ENCODE data around the gene MYRFL.

GRCh38 chr12:69998922-69999321 lies 173.9 kb downstream of the MYRFL start:
- TF ChIP-seq, protein P1, sequence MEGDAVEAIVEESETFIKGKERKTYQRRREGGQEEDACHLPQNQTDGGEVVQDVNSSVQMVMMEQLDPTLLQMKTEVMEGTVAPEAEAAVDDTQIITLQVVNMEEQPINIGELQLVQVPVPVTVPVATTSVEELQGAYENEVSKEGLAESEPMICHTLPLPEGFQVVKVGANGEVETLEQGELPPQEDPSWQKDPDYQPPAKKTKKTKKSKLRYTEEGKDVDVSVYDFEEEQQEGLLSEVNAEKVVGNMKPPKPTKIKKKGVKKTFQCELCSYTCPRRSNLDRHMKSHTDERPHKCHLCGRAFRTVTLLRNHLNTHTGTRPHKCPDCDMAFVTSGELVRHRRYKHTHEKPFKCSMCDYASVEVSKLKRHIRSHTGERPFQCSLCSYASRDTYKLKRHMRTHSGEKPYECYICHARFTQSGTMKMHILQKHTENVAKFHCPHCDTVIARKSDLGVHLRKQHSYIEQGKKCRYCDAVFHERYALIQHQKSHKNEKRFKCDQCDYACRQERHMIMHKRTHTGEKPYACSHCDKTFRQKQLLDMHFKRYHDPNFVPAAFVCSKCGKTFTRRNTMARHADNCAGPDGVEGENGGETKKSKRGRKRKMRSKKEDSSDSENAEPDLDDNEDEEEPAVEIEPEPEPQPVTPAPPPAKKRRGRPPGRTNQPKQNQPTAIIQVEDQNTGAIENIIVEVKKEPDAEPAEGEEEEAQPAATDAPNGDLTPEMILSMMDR (conservative IDR thresholded peaks at IDR 0.05), result no peak
- TF ChIP-seq EZH2 (IDR thresholded peaks at IDR 0.05; ENCODE audit: low read depth), result no peak
